ENCODE results near the gene TRIM69.
"Not testable (repeated sequence)": the region's sequence is repeated elsewhere in the genome, so short reads cannot be mapped to it uniquely, and the experiment has no call there.

TRIM69 gene

DNA sequence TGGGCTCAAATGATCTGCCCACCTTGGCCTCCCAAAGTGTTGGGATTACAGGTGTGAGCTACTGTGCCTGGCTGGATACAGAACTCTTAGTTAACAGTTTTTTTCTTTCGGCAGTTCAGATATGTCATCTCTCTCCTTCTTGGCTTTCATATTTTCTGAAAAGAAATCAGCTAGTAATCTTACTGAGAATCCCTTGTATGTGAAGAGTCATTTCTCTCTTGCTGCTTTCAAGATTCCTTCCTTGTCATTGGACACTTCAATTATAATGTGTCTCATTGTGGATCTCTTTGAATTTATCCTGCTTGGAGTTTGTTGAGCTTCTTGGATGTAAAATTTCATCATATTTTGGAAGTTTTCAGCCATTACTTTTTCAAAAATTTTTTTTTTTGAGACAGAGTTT, 17.0 kb downstream of the TRIM69 start:
- no peak for DNase-seq

DNA sequence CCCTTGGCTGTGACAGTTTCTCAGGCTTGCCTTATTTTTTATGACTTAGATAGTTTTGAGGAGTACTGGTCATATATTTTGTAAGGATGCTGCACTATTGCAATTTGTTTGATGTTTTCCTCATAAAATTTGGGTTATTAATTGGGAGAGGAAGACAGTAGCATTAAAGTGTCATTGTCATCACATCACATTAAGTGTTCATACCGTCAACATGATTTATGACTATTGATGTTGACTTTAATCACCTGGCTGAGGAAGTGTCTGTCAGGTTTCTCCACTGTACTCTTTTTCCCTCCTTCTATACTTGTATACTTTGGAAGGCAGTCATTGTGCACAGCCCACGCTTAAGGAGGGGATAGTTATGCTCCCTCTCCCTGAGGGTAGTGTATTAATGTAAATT, 26.9 kb downstream of the TRIM69 start:
- no peak for DNase-seq

GRCh38 chr15:44763848-44764247, 27.5 kb downstream of the TRIM69 start:
- no peak for DNase-seq

GRCh38 chr15:44765036-44765435, 28.7 kb downstream of the TRIM69 start:
- DNase-seq, result no peak

GRCh38 chr15:44769521-44769920, 33.2 kb downstream of the TRIM69 start:
- no peak for DNase-seq

DNA sequence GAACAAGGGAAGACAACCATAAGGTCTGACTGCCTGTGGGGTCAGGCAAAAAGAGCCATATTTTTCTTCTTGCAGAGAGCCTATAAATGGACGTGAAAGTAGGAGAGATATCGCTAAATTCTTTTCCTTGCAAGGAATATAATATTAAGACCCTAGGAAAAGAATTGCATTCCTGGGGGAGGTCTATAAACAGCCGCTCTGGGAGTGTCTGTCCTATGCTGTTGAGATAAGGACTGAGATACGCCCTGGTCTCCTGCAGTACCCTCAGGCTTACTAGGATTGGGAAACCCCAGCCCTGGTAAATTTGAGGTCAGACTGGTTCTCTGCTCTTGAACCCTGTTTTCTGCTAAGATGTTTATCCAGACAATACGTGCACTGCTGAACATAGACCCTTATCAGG, 34.4 kb downstream of the TRIM69 start:
- not testable (repeated sequence) for DNase-seq

DNA sequence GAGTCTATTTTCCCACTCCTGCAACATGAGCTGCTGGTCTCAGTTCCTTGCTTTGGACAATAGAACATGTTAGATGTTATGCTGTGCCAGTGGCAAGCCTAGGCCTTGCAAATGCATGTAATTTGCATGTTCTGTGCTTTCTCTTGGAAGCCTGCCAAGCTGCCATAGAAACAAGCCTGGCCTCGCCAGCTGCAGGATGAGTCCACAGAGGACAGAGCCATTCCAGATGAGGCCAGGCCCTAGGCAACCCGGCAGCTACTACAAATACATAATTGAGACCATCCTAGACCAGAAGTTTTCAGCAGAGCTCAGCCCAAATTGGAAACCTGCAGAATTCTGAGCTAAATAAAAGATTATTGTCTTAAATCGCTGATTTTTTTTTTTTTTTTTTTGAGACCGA, 39.6 kb downstream of the TRIM69 start:
- no peak for DNase-seq

- no peak for DNase-seq
Measured at GRCh38 chr15:44779761-44780160, 43.4 kb downstream of the TRIM69 start.

DNA sequence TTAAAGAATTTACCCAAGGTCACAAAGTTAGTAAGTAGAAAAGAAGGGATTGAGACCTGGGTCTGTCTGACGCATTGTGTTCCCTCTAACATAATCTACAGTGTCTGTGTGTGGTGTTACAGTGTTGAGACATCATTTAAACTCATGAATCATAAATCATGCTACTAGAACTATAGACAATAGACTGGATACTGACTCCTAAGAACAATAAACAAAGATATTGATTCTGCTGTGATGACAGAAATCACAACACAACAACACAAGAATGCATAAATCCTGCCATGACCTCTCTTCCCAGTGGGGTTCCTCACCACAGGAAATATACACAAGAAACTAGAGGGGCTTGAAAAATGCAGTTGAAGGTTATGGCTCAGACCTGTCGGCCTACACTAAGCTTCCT, 44.3 kb downstream of the TRIM69 start:
- no peak for DNase-seq

GRCh38 chr15:44781128-44781810, 44.9 kb downstream of the TRIM69 start:
- no peak for DNase-seq

GRCh38 chr15:44782516-44782915, 46.2 kb downstream of the TRIM69 start:
- DNase-seq, result no peak

GRCh38 chr15:44784918-44785274, 48.6 kb downstream of the TRIM69 start:
- DNase-seq, result not testable (repeated sequence)

- no peak for DNase-seq
Measured at GRCh38 chr15:44788748-44789147, 52.4 kb downstream of the TRIM69 start.

DNA sequence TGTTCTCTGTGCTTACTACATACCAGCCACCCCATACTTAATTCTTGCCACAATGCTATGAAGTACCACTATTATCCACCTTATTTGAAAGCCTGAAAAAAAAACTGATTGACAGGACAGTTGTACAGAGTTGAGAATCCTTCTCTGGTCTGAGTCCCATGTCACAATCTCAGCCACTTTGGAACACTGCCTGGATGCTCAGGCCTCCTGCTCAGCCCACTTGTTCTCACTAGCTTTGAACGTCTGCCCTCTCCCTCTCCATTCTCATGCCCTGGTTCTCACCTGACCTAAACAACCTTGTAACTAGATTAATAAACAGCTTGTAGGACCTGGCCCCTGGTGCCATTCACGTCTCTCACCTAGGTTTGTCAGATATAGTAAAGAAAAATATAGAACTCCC, 53.9 kb downstream of the TRIM69 start:
- DNase-seq, result no peak

- DNase-seq, result no peak
Measured at GRCh38 chr15:44790656-44791055, 54.3 kb downstream of the TRIM69 start.

- DNase-seq, result no peak
Measured at GRCh38 chr15:44792715-44793114, 56.4 kb downstream of the TRIM69 start.

DNA sequence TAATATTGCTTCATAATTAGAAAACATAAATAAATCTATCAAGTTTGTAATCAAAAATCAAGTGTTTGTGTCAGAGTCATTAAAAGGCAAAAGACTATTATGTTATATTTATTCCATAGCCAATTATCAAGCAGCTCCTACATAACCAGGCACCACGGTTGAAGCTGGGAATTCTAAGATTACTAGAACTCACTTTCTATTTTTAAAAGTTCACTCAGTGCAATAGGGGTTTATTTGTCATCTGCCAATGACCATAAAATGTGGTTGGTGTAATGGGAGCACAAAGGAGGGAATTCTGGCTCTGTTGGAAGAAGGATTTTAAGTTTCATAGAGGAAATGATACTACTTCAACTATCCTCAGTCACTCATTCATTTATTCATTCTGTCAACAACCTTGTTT, 57.7 kb downstream of the TRIM69 start:
- DNase-seq, result no peak

GRCh38 chr15:44796508-44796907, 60.2 kb downstream of the TRIM69 start:
- DNase-seq, result no peak

- no peak for DNase-seq
Measured at GRCh38 chr15:44798826-44799225, 62.5 kb downstream of the TRIM69 start.

DNA sequence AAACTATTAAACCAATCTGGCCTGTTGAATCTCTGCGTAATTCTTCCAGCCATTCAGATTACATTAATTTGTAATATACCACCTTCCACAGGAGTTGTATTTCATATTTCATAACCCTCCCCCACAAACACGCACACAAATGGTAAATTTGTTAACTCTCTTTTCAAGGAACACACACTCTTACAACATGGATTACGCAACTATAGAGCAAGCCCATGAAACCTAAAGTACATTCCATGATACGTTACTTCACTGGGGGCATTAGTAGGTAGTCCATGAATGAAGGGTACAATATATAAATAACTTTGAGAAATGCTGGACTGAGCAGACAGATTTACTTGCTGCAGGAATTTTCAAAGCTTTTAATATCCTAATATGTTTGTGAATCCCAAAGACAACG, 65.0 kb downstream of the TRIM69 start:
- DNase-seq, result no peak

- DNase-seq, result no peak
Measured at GRCh38 chr15:44801797-44802196, 65.5 kb downstream of the TRIM69 start.

GRCh38 chr15:44802336-44802735, 66.0 kb downstream of the TRIM69 start:
- no peak for DNase-seq

DNA sequence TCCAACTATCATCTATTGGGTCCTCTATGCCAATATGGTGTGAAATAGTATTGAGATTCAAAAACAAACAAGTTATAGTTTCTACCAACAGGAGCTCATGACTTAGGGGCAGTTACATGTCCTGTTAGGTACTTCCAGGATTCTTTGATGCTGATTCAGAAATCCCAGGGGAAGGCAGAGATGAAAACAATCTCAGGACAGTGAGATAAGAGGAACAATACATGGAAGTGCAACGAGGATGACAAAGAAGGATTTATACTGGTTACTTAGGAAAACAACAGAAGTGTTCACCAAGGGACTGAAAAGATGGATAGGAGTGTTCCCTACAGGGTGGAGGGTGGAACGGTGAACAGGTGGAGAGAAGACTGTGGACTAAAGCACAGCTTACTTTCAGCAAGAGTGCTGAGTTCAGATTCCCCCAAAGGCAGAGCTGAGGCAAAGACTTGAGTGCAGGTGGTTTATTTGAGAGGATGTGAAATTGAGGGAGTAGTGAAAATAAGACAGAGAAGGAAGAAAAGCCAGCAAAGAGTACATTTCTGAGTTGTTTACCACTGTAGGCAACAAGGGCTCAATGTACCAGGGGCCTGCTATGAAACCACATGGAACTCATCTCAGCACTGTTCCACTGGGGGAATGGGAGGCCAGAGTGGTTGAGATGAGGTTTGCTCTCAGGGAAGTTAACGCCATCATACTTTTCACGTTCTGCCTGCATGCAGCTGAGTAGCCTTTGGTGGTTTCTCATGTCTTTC, 68.1 kb downstream of the TRIM69 start:
- DNase-seq, result no peak

DNA sequence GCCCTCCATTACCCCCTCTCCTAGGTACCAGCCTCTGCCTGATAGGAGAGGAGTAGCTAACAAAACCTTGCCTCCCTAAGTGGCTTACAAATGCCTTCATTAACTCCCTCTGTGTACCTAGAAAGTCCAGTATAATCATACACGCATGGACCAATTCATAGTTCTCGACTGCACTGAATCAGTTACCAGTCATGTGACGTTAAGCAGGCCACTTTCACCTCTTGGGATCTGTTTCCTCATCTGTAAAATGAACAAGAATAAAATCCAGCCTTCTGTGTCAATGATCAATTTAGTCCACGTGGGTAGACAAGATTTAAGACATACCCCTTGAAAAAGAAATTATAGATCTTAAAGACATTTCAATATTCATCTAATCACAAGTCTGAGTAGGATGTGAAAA, 72.2 kb downstream of the TRIM69 start:
- no peak for DNase-seq

DNA sequence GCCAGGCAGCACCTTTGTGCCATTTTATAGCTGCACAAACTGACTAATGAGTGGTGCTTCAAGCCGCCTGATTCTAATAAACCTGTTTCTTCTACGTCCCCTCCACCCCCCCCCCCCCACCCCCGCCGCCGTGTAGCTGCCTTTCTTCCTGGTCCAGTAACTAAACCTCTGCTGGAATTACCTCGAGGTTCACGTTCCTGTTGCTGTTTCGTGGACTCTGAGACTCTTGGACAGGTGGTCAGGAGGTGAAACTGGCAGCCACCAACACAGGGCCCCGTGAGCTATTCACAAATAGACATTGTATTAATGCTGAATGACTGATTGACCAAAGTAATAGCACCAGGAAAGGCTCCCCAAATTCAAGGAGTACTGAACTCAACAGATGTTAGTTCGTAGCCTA, 73.9 kb downstream of the TRIM69 start:
- DNase-seq, result no peak

Measured in activated CD4-positive, alpha-beta T cell treated with anti-CD3 and anti-CD28 coated beads for 1 hour (primary cell).